GM21576 (cell line): ENCODE results near the gene ERFE.

Experiments used
- ATAC-seq: cut with Tn5 transposase; IDR thresholded peaks from one replicate; pipeline ENCODE4 v1.9.1; 2021; ENCODE audit warnings: mild to moderate bottlenecking, moderate library complexity; ENCODE audit not compliant: unreplicated experiment

The ERFE gene

DNA sequence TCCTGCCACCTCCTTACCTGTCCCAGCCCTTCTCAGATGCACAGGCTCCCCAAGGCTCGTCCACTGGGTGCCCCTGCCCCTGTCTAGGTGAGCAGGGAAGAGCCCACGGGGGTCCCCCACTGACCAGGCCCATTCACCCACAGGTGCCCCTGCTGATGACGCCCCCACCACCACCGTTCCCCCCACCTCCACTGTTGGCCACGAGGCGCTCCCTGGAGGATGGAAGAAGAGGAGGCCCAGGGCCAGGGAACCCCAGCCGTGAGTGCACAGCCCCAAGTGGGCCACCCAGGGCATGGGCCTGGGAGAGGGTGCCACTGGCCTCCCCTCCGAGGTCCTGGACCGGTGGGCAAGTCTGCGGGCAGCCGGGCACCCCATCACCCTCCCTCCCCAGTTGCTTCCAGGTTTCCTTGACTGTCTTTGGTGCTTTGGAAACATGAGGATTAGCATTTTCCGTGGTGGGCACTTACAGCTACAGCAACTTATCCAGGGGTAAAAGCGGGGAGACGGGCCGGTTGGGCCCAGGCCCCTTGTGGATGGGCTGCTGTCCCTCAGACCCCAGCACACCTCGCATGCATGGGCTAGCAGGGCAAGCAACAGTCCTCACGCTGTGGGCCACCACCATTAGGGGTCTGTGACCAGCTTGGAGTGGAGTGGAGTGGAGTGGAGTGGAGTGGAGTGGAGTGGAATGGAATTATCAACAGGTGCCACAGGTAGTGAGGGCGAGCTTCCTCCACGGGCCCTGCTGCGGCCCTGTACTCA lies 33.5 kb upstream of the ERFE start:
- no peak for ATAC-seq

DNA sequence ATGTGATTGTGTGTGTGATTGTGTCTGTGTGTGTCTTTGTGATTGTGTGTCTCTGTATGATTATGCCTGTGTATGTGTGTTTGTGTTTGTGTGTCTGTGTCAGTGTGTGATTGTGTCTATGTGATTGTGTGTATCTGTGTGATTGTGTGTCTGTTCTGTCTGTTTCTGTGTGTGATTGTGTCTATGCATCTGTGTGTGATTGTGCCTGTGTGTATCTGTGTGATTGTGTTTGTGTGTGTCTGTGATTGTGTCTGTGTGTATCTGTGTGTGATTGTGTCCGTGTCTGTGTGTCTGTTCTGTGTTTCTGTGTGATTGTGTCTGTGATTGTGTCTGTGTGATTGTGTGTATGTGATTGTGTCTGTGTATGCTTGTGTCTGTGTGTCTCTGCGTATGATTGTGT lies 32.4 kb upstream of the ERFE start:
- no peak for ATAC-seq

DNA sequence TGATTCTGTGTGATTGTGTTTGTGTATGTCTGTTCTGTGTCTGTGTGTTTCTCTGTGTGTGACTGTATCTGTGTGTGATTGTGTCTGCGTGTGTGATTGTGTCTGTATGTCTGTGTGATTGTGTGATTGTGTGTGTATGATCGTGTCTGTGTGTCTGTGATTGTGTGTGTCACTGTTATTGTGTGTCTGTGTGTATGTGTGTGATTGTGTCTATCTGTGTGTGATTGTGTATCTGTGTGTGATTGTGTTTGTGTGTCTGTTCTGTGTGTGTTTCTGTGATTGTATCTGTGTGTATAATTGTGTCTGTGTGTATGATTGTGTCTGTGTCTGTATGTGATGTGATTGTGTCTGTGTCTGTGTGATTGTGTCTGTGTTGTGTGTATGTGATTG lies 32.0 kb upstream of the ERFE start:
- ATAC-seq = no peak

DNA sequence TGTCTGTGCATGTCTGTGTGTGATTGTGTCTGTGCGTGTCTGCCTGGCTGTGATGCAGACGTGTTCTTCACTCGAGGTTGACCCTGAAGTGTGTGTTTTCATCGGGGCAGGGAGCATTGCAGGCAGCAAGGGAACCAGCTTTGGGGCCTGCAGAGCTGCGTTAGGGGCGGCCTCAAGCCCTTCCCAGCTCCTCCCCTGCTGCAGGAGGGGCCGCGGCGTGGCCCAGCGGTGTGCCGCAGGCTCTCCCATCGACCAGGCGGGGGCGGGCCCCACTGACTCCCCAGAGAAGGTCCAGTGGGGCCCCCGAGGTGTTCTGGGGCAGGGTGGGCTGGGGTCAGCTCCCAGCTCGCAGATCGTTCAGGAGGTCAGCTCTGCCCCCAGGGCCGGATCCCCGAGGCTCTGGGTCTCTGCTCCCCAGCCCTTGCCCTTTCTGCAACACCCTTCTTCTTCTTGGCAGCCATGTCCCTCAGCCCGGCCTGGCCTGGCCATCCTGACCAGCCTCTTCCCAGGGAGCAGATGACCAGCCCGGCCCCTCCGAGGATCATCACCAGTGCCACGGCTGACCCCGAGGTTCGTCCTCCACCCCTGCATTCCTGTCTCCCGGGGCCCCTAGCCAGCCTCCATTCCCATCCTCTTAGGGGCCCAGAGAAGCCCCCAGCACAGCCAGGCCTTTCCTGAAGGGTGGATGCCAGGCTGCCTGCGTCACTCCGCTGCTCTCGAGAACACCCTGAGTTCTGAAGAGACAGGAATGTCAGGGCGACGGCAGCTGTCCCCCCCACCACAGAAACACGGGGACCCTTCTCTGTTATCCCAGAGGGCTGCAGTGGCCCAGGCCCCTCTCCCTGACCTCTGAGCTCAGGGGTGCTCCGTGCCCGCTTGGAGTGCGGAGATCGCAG lies 31.4 kb upstream of the ERFE start:
- ATAC-seq = no peak

DNA sequence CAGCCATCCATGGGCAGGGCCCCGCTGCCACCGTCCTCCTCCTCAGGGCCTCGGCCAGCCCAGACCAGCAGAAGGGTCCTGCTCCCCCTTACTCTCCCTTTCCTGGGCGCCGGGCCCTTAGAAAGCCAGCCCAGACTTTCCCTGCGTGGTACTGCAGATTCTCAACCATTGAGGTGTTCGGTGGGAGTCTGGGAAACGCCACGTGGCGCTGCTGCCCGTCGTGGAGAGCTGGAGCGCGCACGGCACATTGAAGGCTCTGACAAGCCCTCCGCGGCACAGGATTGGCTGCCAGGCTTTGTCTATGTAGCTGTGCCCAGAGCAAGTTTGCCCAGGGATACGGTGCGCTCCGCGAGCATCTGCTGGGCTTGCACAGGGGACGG lies 30.7 kb upstream of the ERFE start:
- no peak for ATAC-seq

DNA sequence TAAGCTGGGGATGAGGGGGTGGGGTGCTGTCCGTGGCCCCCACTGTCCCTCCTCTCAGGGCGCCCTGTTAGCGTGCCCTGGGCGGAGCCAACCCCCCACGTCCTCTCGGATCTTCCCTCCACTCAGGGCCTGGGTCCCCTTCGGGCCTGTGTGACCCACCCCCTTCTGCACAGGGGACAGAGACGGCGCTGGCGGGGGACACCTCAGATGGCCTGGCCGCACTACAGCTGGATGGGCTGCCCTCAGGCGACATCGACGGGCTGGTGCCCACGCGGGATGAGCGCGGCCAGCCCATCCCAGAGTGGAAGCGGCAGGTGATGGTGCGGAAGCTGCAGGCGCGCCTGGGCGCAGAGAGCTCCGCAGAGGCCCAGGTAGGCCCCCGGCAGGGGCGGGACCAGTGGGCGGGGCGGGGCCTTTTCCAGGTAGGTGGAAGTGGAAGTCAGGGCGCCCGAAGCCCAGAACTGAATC lies 30.2 kb upstream of the ERFE start:
- ATAC-seq = no peak

DNA sequence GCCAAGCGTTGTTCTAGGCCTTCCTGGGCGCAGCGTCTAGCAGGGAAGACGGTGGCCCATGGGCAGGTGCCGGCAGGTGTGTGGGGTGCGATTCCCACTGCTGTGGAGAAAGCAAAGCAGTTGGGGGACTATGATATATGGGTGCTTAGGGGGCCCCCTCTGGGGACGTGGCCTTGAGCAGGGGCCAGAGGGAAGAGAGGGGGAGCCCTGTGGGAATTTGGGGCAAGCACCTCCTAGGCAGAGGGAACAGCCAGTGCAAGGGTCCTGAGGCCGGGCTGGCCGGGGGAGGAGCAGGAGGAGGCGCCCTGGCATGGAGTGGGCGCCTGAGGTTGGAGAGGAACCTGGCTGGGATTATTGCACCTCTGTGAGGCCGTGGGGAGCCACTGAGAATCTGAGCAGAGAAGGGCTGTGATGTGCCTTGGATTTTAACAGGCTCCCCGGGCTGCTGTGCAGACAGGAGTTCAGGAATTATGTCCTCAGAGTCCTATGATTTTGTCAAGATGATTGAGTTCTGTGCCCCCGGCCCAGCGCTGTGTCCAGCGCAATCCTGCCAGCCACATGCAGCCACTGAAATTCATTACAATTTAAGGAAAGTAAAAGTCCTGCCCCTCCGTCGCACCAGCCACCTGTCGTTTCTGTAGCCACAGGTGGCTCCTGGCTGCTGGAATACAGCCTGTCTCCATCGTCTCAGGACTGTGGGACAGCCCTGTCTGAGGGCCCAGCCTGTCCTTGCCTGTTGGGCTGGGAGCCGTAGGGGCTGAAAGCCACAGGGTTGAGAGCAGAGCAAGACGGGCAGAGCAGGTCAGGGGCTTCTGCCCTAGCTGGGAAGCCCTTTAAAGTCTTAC lies 29.4 kb upstream of the ERFE start:
- no peak for ATAC-seq

DNA sequence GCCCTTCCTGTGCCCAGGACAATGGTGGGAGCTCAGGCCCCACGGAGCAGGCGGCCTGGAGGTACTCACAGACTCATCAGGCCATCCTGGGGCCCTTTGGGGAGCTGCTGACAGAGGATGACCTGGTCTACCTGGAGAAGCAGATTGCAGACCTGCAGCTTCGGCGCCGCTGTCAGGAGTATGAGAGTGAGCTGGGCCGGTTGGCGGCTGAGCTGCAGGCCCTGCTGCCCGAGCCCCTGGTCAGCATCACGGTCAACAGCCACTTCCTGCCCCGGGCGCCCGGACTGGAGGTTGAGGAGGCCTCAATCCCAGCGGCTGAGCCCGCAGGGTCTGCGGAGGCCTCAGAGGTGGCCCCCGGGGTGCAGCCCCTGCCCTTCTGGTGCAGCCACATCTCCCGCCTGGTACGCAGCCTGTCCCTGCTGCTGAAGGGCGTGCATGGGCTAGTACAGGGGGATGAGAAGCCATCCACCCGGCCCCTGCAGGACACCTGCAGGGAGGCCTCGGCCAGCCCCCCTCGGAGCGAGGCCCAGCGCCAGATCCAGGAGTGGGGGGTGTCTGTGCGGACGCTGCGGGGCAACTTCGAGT lies 28.6 kb upstream of the ERFE start:
- no peak for ATAC-seq

DNA sequence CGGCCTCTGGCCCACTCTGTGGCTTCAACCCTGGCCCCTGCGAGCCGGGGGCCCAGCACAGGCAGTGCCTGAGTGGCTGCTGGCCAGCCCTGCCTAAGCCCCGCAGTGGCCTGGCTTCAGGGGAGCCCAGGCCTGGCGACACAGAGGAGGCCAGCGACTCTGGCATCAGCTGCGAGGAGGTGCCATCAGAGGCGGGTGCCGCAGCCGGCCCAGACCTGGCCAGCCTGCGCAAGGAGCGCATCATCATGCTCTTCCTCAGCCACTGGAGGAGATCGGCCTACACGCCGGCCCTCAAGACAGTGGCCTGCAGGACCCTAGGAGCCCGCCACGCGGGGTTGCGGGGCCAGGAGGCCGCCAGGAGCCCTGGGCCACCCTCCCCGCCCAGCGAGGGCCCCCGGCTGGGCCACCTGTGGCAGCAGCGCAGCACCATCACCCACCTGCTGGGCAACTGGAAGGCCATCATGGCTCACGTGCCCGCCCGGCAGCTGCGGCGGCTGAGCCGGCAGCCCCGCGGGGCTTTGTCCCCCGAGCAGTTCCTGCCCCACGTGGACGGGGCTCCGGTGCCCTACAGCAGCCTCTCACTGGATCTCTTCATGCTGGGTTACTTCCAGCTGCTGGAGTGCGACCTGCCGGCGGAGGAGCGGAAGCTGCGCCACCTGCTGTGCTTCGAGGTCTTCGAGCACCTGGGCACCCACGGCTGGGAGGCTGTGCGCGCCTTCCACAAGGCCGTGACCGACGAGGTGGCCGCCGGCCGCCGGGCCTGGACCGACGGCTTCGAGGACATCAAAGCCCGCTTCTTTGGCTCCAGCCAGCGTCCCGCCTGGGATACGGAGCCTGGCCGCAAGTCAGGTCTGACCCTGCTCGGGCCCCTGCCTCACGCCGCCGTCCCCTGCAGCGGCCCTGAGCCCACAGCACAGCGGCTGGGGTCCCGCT lies 27.8 kb upstream of the ERFE start:
- no peak for ATAC-seq

DNA sequence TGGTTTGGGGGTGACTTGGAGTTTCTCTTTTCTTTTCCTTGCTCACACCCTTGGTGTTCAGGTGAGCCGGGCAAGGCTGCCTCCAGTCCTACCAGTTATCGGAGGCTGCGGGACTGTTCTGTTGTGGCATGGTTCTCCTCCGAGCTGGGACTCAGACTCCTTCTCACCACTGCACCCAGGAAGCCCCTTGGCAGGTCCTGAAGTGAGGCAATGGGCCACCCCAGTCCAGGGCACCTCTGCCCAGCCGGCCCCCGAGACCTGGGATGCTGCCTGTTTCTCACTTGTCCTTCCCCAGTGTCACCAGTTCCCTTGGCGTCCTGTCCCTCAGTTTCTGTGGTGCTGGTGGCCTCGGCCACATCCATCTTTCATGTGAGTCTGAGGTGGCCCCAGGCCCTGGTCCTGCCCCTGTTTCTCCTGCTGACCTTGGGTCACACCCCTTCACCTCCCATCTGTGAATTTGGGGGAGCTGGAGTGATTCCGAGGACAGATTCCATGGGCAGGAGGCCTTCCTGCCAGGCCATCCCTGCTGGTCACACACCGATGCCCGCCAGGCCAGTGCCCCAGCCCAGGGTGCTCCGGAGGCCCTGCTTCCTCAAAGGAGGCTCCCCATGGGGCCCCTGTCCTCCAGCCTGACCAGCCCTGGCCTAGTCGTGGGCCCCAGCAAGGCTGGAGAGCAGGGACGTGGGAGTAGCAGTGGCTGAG lies 26.9 kb upstream of the ERFE start:
- no peak for ATAC-seq

DNA sequence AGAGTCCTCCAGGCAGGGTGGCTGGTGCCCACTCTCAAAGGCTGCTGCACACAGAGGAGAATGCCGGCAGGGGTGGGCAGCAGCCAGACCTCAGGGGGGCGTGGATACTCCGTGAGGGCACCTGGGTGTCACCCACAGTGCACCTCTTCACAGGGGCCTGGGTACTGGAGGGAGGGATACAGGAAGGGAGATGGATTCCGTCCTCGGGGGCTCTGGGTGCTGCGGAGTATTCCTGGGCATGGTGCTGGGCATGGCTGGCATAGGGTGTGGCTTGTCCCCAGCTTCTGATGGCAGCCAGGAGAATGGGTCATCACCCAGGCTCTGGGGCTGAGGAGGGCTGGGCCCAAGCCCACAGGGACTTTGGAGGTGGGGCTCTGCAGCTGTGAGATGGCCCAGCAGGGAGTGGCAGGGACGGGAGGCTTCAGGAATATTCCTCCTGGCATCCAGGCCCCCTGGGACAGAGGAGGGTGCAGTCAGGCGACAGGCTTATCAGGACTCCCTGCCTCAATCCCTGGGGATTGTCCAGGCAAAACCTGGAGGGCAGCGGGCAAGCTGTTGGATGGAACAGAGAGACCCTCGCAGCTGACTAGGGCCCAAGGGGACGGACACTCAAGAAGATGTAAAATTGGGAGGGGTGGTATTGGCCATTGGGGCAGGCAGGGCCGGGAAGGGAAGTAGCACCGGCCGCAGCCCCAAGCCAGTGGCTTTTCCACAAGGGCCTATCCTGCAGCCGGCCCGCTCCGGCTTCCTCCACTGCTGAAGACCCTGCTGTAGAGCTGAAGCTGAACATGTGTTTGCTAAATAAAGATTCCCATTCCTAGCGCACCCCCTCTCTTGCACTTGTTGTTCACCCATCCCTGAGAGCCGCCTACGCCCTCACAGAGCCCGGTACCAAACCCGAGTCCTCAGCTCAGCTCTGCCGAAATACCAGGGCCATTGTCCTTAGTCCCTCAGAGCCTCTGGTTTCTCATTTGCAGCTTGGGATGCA lies 26.0 kb upstream of the ERFE start:
- no peak for ATAC-seq

DNA sequence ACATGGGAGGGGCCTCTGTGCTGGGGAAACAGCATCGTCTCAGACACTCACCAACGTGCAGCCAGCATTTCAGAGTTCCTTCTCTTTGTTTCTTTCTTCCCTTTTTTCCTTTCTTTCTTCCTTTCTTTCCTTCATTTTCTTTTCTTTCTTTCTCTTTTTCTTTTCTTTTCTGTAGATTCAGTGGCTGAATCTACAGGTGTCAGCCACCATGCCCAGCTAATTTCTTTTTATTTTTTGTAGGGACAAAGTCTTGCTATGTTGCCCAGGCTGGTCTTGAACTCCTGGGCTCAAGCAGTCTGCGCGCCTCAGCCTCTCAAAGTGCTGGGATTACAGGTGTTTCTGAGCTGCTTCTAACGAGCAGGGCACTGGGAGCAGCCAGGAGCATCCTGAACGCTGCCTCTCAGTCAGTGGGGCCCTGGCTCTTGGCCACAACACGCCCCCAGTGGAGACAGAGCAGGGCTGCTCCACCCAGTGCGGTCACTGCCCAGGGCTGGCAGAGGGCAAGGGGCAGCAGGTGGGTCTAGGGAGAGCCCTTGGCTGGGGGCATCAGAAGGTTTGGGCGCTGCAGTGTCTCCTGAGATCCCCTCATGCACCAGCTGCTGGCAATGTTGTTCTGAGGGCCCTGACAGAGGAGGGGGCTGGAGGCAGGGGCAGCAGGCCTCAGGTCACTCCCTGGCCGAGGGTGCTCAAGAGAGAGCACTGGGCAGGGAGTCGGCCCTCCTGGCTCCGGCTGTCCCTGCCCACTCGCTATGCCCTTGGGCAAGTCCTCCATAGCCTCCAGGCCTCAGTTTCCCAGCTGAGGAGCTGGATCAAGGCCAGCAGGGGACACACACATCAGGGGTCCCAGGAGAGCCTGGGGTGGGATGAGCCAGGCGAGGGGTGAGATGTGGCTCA lies 25.0 kb upstream of the ERFE start:
- no peak for ATAC-seq

DNA sequence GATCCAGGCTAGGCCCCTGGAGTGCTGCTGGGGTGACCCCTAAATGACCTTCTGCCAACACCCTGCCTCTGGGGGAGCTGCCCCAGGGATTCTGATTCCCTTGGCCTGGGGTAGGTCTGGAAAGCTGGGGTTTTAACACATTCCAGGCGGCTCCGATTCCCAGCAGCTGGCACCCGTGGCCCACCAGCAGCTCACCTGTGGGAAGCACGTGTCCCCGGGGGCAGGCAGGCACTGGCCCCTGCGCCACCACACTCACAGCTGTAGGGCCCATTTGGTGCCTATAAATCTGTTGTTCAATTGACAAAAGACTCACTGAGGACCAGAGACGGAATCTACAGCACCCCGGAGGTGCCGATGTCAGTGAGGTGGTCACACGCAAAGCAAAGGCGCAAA lies 24.4 kb upstream of the ERFE start:
- no peak for ATAC-seq

DNA sequence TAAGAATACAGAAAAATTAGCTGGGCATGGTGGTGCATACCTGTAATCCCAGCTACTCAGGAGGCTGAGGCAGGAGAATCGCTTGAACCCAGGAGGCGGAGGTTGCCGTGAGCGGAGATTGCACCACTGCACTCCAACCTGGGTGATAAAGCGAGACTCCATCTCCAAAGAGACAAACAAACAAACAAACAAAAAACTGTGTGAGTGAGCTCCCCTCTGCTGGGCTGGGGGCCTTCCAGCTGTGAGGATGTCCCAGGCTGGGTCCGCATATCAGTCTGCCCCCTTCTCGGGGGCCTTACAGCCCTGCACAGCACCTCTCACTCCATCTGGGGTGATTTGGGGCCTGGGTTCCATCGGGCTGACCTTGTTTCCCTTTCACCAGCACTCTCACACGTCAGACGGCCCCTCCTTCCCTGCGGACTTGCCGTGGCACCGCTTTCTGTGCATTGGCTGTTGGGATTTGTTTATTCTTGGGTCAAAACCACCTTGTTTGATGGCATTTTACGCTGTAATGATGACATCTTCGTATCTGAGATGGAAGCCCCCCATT lies 23.1 kb upstream of the ERFE start:
- ATAC-seq = no peak

DNA sequence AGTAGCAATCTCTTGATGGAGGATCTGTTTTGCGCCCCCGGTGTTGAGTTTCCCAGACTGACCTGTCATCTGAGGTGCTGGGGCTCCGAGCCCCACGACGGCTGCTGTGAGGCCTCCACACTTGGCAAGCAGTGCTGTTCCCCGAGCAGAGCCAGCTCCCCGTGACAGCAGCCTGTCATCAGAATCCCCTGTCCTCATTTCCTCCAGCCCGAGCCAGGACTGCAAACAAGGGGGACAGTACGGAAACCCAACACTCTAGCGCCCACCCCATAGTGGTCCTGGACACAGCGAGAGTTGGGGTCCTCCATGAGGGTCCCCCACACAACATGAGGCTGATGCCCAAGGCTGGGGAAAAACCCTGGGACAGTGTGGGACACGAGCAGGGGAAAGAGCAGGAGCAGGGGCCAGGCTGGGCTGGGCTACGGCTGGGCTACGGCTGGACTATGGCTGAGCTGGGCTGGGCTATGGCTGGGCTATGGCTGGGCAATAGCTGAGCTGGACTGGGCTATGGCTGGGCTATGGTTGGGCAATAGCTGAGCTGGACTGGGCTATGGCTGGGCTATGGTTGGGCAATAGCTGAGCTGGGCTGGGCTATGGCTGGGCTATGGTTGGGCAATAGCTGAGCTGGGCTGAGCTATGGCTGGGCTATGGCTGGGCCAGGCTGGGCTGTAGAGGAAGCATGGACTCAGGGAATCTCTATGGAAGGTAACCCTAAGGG lies 21.8 kb upstream of the ERFE start:
- ATAC-seq = no peak

DNA sequence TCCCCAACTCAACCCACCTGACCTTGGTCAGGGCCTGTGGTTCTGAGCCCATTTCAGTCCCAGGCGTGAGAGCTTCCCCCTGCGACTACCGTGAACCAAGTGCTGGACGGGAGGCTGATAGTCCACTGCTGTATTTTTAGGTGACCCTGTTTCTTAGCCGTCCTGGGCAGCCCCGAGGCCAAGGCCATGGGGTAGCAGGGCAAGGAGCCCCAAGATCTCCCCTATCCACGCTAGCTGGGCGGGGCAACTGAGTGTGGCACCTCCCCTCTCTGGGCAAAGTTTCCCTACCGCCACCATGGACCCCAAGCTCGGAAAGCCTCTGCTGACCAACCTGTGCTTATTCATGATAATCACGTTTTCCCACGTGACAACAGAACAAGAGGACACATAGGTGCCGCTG lies 20.9 kb upstream of the ERFE start:
- no peak for ATAC-seq
